Adrenal gland (tissue), 5 donors: ENCODE results near the gene SLC9A3.

Experiments used
- POLR2A ChIP-seq, 2 donors: fragments of 450-650 bp; IDR thresholded peaks; one replicate each; pipeline ENCODE4 v1.6.1; 2017; ENCODE audit warnings: antibody characterized with exemption in 2 of 2, mild to moderate bottlenecking in 2 of 2, moderate library complexity in 1 of 2
- TF ChIP-seq, protein P1 (sequence below), 6 experiments: fragments of 450-650 bp in 4 of 6; fragments of 200-600 bp in 2 of 6; sonication (generic) in 1 of 6; IDR thresholded peaks; 1 replicate in 5 of 6; 2 replicates in 1 of 6; pipeline versions ENCODE4 v1.5.1 to v1.8.0; 2016 to 2021; ENCODE audit warnings: antibody characterized with exemption in 6 of 6, mild to moderate bottlenecking in 2 of 6, moderate library complexity in 1 of 6
- donor health status: DM: no; HTN: no; CAD: no.

GRCh38 chr5:481347-481746 lies 42.9 kb downstream of the SLC9A3 start:
- TF ChIP-seq POLR2A (IDR thresholded peaks at IDR 0.05) = no peak
- TF ChIP-seq, protein P1, sequence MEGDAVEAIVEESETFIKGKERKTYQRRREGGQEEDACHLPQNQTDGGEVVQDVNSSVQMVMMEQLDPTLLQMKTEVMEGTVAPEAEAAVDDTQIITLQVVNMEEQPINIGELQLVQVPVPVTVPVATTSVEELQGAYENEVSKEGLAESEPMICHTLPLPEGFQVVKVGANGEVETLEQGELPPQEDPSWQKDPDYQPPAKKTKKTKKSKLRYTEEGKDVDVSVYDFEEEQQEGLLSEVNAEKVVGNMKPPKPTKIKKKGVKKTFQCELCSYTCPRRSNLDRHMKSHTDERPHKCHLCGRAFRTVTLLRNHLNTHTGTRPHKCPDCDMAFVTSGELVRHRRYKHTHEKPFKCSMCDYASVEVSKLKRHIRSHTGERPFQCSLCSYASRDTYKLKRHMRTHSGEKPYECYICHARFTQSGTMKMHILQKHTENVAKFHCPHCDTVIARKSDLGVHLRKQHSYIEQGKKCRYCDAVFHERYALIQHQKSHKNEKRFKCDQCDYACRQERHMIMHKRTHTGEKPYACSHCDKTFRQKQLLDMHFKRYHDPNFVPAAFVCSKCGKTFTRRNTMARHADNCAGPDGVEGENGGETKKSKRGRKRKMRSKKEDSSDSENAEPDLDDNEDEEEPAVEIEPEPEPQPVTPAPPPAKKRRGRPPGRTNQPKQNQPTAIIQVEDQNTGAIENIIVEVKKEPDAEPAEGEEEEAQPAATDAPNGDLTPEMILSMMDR (IDR thresholded peaks at IDR 0.05) = no peak
